ENCODE data around the gene GKAP1.
"Not testable (repeated sequence)": the region's sequence is repeated elsewhere in the genome, so short reads cannot be mapped to it uniquely, and the experiment has no call there.

GKAP1 gene

GRCh38 chr9:83817356-83818278 is at the start of gene GKAP1:
TSS of gene GKAP1 (minus strand) at chr9:83817769. CDS start at chr9:83806517, 11,252 bp downstream.
- DNase-seq: peak; percentile 34

- not testable (repeated sequence) for DNase-seq
These were observed 32.3 kb upstream of the GKAP1 start for GRCh38 chr9:83849895-83850294.

- DNase-seq: not testable (repeated sequence)
These were observed 19.6 kb upstream of the GKAP1 start for GRCh38 chr9:83837070-83837643.

GRCh38 chr9:83830426-83831071 is 13.0 kb upstream of the GKAP1 start:
- DNase-seq: not testable (repeated sequence)

GRCh38 chr9:83824986-83825623 is 7.5 kb upstream of the GKAP1 start:
- not testable (repeated sequence) for DNase-seq

GRCh38 chr9:83817011-83817355 is 586 bp downstream of the GKAP1 start:
- DNase-seq: not testable (repeated sequence)

GRCh38 chr9:83815120-83815519 is 2.4 kb downstream of the GKAP1 start:
- DNase-seq: not testable (repeated sequence)

GRCh38 chr9:83809213-83809612 is 8.4 kb downstream of the GKAP1 start:
- not testable (repeated sequence) for DNase-seq

- not testable (repeated sequence) for DNase-seq
These were observed 13.1 kb downstream of the GKAP1 start for GRCh38 chr9:83804454-83804853.

GRCh38 chr9:83803941-83804340 is 13.6 kb downstream of the GKAP1 start:
- DNase-seq: not testable (repeated sequence)

GRCh38 chr9:83800236-83801033 is 17.1 kb downstream of the GKAP1 start:
- no peak for DNase-seq

- no peak for DNase-seq
These were observed 23.5 kb downstream of the GKAP1 start for GRCh38 chr9:83794051-83794450.

GRCh38 chr9:83792746-83793145 is 24.8 kb downstream of the GKAP1 start:
- no peak for DNase-seq

GRCh38 chr9:83778164-83778563 is 39.4 kb downstream of the GKAP1 start:
- DNase-seq: no peak

- DNase-seq: no peak
These were observed 41.6 kb downstream of the GKAP1 start for GRCh38 chr9:83775932-83776331.

GRCh38 chr9:83772860-83773259 is 44.7 kb downstream of the GKAP1 start:
- no peak for DNase-seq

- DNase-seq: no peak
These were observed 52.2 kb downstream of the GKAP1 start for GRCh38 chr9:83765376-83765775.

GRCh38 chr9:83754383-83754977 is 63.1 kb downstream of the GKAP1 start:
- DNase-seq: no peak

- no peak for DNase-seq
These were observed 67.9 kb downstream of the GKAP1 start for GRCh38 chr9:83749706-83750105.

- no peak for DNase-seq
These were observed 73.4 kb downstream of the GKAP1 start for GRCh38 chr9:83744206-83744605.

- no peak for DNase-seq
These were observed 83.8 kb downstream of the GKAP1 start for GRCh38 chr9:83733739-83734138.

All from 8988T (cell line).